GM10266 (cell line): ENCODE measurements around the gene GALNT12.

ENCODE experiments used
- DNase-seq: peaks from one replicate; pipeline ENCODE4 v3.0.0; 2012; ENCODE audit errors: extremely low spot score
- TF ChIP-seq, protein P1 (sequence below): IDR thresholded peaks from 2 replicates; pipeline ENCODE4 v1.5.1; 2012; ENCODE audit warnings: mild to moderate bottlenecking, low read depth; ENCODE audit not compliant: control insufficient read depth, insufficient read depth; ENCODE audit errors: missing control alignments

The GALNT12 gene

DNA sequence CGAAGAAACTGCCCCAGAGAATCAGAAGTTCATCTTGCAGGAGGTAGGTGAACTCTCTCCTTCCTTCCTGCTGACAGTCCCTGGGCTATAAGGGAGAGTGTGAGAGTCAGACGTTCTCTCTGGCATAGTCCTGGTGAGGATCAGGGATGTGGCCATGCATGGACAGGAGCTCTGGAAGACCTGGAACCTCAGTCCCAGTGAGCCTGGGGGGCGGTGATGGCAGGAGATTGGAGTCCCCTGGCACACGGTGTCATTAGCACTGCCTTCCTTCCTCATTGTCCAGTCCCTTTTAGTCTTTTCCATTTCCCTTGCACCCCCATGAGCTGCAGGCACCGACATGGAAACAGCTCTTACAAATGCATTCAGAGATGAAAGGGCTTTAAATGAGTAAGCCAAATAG lies 38.6 kb downstream of the GALNT12 start:
- DNase-seq = no peak
- TF ChIP-seq, protein P1, sequence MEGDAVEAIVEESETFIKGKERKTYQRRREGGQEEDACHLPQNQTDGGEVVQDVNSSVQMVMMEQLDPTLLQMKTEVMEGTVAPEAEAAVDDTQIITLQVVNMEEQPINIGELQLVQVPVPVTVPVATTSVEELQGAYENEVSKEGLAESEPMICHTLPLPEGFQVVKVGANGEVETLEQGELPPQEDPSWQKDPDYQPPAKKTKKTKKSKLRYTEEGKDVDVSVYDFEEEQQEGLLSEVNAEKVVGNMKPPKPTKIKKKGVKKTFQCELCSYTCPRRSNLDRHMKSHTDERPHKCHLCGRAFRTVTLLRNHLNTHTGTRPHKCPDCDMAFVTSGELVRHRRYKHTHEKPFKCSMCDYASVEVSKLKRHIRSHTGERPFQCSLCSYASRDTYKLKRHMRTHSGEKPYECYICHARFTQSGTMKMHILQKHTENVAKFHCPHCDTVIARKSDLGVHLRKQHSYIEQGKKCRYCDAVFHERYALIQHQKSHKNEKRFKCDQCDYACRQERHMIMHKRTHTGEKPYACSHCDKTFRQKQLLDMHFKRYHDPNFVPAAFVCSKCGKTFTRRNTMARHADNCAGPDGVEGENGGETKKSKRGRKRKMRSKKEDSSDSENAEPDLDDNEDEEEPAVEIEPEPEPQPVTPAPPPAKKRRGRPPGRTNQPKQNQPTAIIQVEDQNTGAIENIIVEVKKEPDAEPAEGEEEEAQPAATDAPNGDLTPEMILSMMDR = no peak

DNA sequence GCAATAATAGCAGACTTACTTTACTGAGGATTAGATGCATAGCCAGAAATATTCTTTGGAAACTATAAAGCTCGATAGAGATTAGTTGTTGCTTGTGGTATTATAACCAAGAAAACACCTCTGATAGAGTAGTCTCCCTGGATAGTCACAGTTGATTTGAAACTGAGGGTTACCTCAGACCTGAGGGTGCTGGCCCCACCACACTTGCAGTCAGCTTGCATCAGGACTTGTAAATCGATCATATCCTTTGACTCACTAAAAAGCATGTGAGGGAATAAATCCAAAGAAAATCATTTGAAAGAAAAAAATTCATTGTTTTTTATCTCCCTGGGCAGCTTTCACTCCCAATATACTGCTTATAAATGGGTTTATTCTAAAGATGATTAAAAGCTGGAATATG lies 39.4 kb downstream of the GALNT12 start:
- DNase-seq = no peak
- TF ChIP-seq, protein P1 = no peak

DNA sequence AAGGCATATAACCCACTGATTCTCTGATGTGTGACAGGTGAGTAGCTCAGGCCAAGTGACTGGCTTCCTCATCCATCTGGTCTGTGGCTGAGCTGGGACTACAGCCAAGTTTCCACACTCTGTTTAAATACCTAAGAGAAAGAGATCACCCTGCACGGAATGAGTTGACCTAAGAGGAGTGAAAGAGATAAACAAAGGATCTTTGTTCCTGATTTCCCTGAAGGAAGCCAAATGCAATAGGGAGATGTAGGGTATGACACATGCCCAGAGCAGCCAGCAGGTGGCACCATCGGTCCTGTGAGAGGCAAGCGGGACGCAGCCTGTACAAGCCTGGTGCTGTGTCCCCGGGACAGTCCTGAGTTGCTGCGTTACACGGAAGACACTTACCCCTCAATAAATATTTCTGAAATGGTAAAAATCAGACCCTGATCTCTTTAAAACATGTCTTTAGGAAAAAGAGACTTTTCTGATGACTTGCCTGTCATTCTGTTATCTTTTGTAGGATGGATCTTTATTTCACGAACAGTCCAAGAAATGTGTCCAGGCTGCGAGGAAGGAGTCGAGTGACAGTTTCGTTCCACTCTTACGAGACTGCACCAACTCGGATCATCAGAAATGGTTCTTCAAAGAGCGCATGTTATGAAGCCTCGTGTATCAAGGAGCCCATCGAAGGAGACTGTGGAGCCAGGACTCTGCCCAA lies 41.1 kb downstream of the GALNT12 start:
- peak; percentile 80 for DNase-seq
- TF ChIP-seq, protein P1 = peak; percentile 97

DNA sequence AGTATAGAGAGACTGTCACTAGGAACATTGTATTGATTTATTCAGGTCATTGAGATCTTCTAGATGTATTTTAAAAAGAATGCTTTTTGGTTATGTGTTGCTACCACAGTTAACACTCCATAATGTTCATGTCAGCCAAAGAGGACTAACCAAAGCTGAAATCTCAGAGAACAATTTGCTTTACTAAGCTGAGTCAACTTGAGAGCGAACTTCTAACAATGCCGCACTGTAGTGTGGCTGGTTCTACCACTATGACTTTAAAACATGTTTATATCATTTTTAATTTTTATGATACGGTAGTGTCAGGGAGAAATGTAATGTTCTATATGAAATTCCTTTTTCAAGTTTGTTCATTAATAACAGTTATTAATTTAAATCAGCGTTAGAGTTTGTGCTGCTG lies 42.1 kb downstream of the GALNT12 start:
- TF ChIP-seq, protein P1 = no peak
- DNase-seq = no peak

DNA sequence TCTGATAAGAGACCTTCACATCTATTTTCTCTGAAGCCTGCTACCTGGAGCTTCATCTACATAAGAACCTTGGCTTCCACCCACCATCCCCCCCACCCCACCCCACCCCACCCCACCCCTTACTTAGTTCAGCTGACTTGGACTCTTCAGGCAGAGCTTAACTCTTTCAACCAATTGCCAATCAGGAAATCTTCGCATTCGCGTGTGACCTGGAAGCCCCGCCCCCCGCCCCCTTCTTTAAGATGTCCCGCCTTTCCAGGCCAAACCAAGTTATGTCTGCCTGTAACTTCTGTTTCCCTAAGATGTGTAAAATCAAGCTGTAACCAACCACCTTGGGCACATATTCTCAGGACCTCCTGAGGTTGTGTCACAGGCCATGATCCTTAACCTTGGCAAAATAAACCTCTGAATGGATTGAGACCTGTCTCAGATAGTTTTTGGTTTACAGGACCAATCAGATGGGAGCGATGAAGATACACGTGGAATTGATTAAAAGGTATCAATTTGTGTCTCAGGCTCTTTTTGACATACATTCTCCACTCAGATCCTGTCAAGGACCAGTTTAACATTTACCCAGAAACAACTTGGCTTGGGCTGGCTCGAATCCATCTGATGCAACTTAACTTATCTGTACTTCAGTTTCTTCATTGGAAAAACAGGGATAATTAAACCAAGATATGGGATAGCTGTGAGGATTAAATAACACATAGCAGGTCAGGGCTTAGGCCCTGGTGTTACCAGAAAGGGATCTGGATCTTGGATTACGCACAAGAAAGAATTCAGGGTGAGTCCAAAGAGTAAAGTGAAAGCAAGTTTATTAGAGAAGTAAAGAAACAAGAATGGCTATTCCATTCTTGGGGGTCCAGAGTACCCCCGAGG lies 43.6 kb downstream of the GALNT12 start:
- DNase-seq = no peak

DNA sequence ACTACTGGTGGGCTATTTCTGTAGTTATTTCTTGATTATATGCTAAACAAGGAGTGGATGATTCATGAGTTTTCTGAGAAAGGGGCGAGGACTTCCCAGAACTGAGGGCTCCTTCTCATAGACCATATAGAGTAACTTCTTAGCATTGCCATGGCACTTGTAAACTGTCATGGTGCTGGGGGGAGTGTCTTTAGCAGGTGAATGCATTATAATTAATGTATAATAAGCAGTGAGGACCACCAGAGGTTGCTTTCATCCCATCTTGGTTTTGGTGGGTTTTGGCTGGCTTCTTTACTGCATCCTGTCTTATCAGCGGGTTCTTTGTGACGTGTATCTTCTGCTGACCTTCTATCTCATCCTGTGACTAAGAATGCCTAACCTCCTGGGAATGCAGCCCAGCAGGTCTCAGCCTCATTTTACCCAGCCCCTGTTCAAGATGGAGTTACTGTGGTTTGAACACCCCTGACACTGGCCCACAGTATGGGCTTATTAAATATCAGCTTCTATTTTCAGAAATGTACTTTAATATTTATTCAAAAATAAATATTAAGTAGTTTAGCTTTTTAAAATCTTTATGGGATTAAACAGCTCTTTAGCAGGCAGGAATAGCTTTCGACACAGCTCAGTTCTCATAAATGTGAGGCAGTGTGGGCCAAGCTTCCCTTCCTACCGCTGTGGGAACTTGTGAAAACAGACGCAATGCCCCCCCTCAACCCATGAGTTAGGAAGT lies 44.4 kb downstream of the GALNT12 start:
- TF ChIP-seq, protein P1 = no peak
- DNase-seq = no peak

More for the DNA sequence above, 43.6 kb downstream of the GALNT12 start:
- TF ChIP-seq, protein P1 = no peak

DNA sequence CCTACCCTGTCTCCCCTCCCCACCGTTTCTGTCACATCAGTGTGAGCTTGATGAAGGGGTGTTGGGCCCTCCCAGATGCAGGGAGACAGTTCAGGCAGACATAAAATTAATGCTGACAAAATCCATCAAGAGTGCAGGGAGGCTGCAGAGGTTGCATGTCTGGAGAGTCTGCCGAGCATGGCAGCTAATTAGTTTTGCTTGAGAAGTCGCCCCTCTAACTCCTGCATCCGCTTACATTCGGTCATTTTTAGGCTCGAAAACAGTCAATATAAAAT lies 44.9 kb downstream of the GALNT12 start:
- TF ChIP-seq, protein P1 = no peak
- no peak for DNase-seq
